ENCODE results near the gene TMCC1. TPM values are rescaled to one million over a fixed set of nuclear protein-coding genes. Genes with fewer than 3 reads are reported as not detected.

Gene TMCC1
- total and polyA plus RNA-seq, 2 donors (not counting 1 experiment from before 2014, with no cell fraction given) = 8.5 to 32.2 TPM

GRCh38 chr3:129738172-129738571 is 155.3 kb downstream of the TMCC1 start:
- Mint-ChIP-seq H3K27me3 (no peaks in the 10 kb centered on the region), H3K27ac (no peak overlapping the region), H3K4me1 (peaks cover 18% of the 10 kb centered on the region), H3K4me3 (no peak overlapping the region), H3K9me3 (ENCODE audit: insufficient read depth) (no peaks in the 10 kb centered on the region)
- no peaks in the 10 kb centered on the region for H3K4me1 ChIP-seq (ENCODE audit: control insufficient read depth in 2 of 2, insufficient read depth in 2 of 2, low read length in 2 of 2)
- POLR2A ChIA-PET = no interaction called here
- WGBS (ENCODE audit: insufficient coverage) = no CpG with 5 or more reads among the region's 5 CpGs
- DNase-seq = no peak
- CTCF ChIA-PET = no interaction called here
- H3K27me3 ChIP-seq (replicated peaks in 1 of 4; ENCODE audit: control extremely low read depth in 1 of 4, control insufficient read depth in 3 of 4, insufficient read depth in 4 of 4, low read length in 3 of 4) = no peaks in the 10 kb centered on the region
- H2AFZ ChIP-seq (ENCODE audit: insufficient read depth, low read depth, low read length, poor library complexity, severe bottlenecking) = no peak overlapping the region
- H3K4me2 ChIP-seq (replicated peaks; ENCODE audit: low read depth, low read length, poor library complexity, severe bottlenecking) = no peak overlapping the region
- intact Hi-C loops (cut with micrococcal nuclease) = no loop called here
- H3K36me3 ChIP-seq (replicated peaks in 1 of 2; ENCODE audit: control extremely low read depth in 1 of 2, control insufficient read depth in 1 of 2, extremely low read depth in 1 of 2, insufficient read depth in 2 of 2, low read length in 1 of 2) = no peaks in the 10 kb centered on the region
- no peak overlapping the region for H3K4me3 ChIP-seq (ENCODE audit: control extremely low read depth in 1 of 5, extremely low read depth in 1 of 5, insufficient read depth in 1 of 5, low read depth in 2 of 5, low read length in 4 of 5)
- H3K9ac ChIP-seq (ENCODE audit: low read length) = no peak overlapping the region
- TF ChIP-seq EZH2 (IDR thresholded peaks at IDR 0.05; ENCODE audit: borderline replicate concordance, insufficient read depth, low read depth, low read length, poor library complexity, severe bottlenecking) = no peak
- TF ChIP-seq, protein P1, sequence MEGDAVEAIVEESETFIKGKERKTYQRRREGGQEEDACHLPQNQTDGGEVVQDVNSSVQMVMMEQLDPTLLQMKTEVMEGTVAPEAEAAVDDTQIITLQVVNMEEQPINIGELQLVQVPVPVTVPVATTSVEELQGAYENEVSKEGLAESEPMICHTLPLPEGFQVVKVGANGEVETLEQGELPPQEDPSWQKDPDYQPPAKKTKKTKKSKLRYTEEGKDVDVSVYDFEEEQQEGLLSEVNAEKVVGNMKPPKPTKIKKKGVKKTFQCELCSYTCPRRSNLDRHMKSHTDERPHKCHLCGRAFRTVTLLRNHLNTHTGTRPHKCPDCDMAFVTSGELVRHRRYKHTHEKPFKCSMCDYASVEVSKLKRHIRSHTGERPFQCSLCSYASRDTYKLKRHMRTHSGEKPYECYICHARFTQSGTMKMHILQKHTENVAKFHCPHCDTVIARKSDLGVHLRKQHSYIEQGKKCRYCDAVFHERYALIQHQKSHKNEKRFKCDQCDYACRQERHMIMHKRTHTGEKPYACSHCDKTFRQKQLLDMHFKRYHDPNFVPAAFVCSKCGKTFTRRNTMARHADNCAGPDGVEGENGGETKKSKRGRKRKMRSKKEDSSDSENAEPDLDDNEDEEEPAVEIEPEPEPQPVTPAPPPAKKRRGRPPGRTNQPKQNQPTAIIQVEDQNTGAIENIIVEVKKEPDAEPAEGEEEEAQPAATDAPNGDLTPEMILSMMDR (IDR thresholded peaks at IDR 0.05) = no peak
- H3K79me2 ChIP-seq (ENCODE audit: control insufficient read depth, insufficient read depth, low read length) = no peaks in the 10 kb centered on the region
- no peaks in the 10 kb centered on the region for H4K20me1 ChIP-seq (ENCODE audit: control insufficient read depth, insufficient read depth, low read length, poor library complexity, severe bottlenecking)
- no peak for ATAC-seq (ENCODE audit: low read depth)
- H3K9me3 ChIP-seq (ENCODE audit: control extremely low read depth in 1 of 3, control insufficient read depth in 2 of 3, insufficient read depth in 1 of 3, low read length in 2 of 3) = no peaks in the 10 kb centered on the region
- H3K27ac ChIP-seq (ENCODE audit: low read length in 2 of 2) = no peak overlapping the region

DNA sequence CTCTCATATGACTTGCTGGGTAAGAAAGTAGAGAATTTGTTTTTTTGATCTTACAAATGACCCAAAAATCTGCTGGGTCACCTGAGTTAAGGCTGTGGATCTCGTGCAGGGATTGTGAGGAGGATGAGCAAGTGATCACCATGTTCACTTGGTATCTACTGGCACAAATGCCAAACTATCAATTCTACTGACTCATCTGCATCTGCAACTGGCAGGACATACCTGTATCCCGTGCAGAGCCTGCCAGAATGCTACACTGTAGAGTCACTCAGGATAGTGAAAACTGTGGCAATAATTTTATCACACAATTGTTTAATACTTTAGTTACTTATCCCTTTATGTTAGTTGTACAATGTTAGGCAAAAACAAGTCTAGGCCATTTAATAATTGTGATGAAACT is 157.4 kb downstream of the TMCC1 start:
- no peak for TF ChIP-seq EZH2 (IDR thresholded peaks at IDR 0.05; ENCODE audit: borderline replicate concordance, insufficient read depth, low read depth, low read length, poor library complexity, severe bottlenecking)
- TF ChIP-seq, protein P1 (IDR thresholded peaks at IDR 0.05) = no peak
- H4K20me1 ChIP-seq (ENCODE audit: control insufficient read depth, insufficient read depth, low read length, poor library complexity, severe bottlenecking) = no peaks in the 10 kb centered on the region
- Mint-ChIP-seq H3K27ac (no peak overlapping the region), H3K9me3 (ENCODE audit: insufficient read depth) (no peaks in the 10 kb centered on the region), H3K4me3 (no peak overlapping the region), H3K27me3 (no peaks in the 10 kb centered on the region), H3K4me1 (peaks cover 5% of the 10 kb centered on the region)
- DNase-seq (no peak), ATAC-seq (ENCODE audit: low read depth) (no peak)
- no peaks in the 10 kb centered on the region for H3K36me3 ChIP-seq (replicated peaks in 1 of 2; ENCODE audit: control extremely low read depth in 1 of 2, control insufficient read depth in 1 of 2, extremely low read depth in 1 of 2, insufficient read depth in 2 of 2, low read length in 1 of 2)
- H3K79me2 ChIP-seq (ENCODE audit: control insufficient read depth, insufficient read depth, low read length) = peaks cover 5% of the 10 kb centered on the region
- H3K27ac ChIP-seq (ENCODE audit: low read length in 2 of 2) = no peak overlapping the region
- no peaks in the 10 kb centered on the region for H3K4me1 ChIP-seq (ENCODE audit: control insufficient read depth in 2 of 2, insufficient read depth in 2 of 2, low read length in 2 of 2)
- H3K4me2 ChIP-seq (replicated peaks; ENCODE audit: low read depth, low read length, poor library complexity, severe bottlenecking) = no peak overlapping the region
- ChIA-PET POLR2A (no interaction called here), CTCF (interaction anchor here (0.8 kb wide), 1 partner anchor 246 kb away, joined by 4 read pairs; no protein-coding TSS in a partner anchor)
- H3K9me3 ChIP-seq (ENCODE audit: control extremely low read depth in 1 of 3, control insufficient read depth in 2 of 3, insufficient read depth in 1 of 3, low read length in 2 of 3) = no peaks in the 10 kb centered on the region
- H2AFZ ChIP-seq (ENCODE audit: insufficient read depth, low read depth, low read length, poor library complexity, severe bottlenecking) = no peak overlapping the region
- 100% methylated on average over 1 of the region's 2 CpGs for WGBS (ENCODE audit: insufficient coverage)
- intact Hi-C loops (cut with micrococcal nuclease) = no loop called here
- no peak overlapping the region for H3K4me3 ChIP-seq (ENCODE audit: control extremely low read depth in 1 of 5, extremely low read depth in 1 of 5, insufficient read depth in 1 of 5, low read depth in 2 of 5, low read length in 4 of 5)
- no peaks in the 10 kb centered on the region for H3K27me3 ChIP-seq (replicated peaks in 1 of 4; ENCODE audit: control extremely low read depth in 1 of 4, control insufficient read depth in 3 of 4, insufficient read depth in 4 of 4, low read length in 3 of 4)
- H3K9ac ChIP-seq (ENCODE audit: low read length) = no peak overlapping the region

Measured in B cell (primary cell).